ENCODE results near the gene PER1. TPM values are rescaled to one million over a fixed set of nuclear protein-coding genes. Genes with fewer than 3 reads are reported as not detected.
A peak's percentile ranks its signal among the peaks of the same experiment; 100 is the strongest.

The PER1 gene
- total and polyA plus RNA-seq, 4 donors: 93.5 to 238 (median 129) TPM

DNA sequence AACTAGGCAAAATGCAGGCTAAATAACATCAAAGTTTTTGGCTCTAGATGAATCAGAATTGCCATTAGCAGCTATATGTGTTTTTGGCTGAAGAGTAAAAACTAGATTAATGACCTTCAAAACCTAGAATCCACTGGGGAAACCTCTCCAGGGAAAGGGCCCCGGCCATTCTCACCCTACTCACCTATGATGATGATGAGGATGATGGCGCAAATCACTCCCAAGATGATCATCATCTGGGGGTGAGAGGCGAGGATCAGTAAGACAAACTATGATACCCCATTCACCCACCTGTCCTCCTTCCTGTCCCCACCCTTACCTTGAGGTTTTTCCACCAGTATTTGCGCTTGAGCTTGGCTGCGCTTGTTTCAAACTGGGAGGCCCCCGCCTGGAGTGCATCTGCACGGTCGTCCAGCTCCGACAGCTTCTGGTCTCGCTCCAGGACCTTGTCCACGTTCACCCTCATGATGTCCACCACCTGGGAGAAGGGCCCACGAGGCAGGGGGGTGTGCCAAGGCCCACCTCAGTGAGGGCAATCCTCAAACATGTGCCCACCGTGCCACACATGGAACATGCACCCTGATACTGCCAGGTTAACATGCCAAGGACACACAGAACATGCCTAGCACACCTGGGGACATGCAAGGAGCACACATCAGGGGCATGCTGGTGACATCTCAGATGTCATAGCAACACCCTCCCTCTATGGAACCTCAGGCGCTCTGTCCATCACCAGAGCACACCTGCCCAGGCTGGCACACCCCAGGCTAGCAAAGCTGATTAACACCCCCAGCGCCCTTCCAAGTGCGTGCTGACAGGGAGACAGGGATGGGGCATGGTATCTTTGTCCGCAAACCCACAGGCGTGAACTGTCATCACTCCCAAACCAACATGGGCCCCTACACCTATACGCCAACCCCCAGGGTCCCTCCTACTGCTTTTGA, 9.4 kb upstream of the PER1 start:
- DNase-seq (peak in 1 of 3 donors; percentile 36), ATAC-seq (ENCODE audit: insufficient read depth, low FRiP score) (no peak)
- peak overlapping the region; percentile 91 to 100 for H3K27ac ChIP-seq (ENCODE audit: low read depth in 1 of 2, low read length in 1 of 2)
- no peaks in the 10 kb centered on the region for H3K27me3 ChIP-seq (ENCODE audit: control insufficient read depth in 3 of 3, insufficient read depth in 3 of 3, low read length in 2 of 3)
- H3K4me1 ChIP-seq (ENCODE audit: control insufficient read depth in 5 of 5, insufficient read depth in 5 of 5, low read length in 5 of 5): peaks cover 10 to 43% (median 21%) of the 10 kb centered on the region in 5 donors
- H3K36me3 ChIP-seq (ENCODE audit: control insufficient read depth in 4 of 4, insufficient read depth in 4 of 4, low read length in 4 of 4): peaks cover 3 to 26% (median 14%) of the 10 kb centered on the region in 4 donors
- 57 to 76% methylated on average over 19 of the region's 19 CpGs for WGBS, 2 donors
- TF ChIP-seq, protein P1, sequence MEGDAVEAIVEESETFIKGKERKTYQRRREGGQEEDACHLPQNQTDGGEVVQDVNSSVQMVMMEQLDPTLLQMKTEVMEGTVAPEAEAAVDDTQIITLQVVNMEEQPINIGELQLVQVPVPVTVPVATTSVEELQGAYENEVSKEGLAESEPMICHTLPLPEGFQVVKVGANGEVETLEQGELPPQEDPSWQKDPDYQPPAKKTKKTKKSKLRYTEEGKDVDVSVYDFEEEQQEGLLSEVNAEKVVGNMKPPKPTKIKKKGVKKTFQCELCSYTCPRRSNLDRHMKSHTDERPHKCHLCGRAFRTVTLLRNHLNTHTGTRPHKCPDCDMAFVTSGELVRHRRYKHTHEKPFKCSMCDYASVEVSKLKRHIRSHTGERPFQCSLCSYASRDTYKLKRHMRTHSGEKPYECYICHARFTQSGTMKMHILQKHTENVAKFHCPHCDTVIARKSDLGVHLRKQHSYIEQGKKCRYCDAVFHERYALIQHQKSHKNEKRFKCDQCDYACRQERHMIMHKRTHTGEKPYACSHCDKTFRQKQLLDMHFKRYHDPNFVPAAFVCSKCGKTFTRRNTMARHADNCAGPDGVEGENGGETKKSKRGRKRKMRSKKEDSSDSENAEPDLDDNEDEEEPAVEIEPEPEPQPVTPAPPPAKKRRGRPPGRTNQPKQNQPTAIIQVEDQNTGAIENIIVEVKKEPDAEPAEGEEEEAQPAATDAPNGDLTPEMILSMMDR (IDR thresholded peaks at IDR 0.05; ENCODE audit: control extremely low read depth, extremely low read depth): no peak
- no peaks in the 10 kb centered on the region for H3K9me3 ChIP-seq (ENCODE audit: control insufficient read depth in 4 of 4, insufficient read depth in 3 of 4, low read length in 3 of 4)
- peak overlapping the region; percentile 84 to 91 for H3K9ac ChIP-seq (ENCODE audit: insufficient read depth in 1 of 2, low read length in 2 of 2)
- peak overlapping the region; percentile 99 for H3K4me3 ChIP-seq

DNA sequence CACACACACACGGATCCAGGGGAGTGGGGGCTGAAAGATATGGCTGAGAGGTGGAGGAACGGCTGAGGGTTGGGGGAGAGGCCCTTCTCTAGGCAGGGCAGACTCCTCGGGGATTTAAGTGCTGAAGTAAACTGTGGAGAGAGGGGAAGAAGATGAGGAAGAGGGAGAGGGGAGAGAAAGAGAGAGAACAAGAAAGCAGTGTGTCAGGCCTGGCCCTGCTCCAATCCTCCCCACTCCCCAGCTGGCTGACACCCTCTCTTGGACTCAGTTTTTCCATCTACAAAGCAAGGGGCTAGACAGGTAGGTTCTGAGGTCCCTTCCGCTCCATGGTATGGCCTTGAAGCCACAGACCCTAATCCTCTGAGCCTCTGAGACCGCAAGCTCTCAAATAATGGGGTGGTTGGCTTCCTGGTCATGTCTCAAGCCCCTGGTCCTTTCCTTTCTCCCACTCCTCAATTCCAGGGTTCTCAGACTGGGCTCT, 8.6 kb upstream of the PER1 start:
- H3K4me1 ChIP-seq (ENCODE audit: control insufficient read depth in 5 of 5, insufficient read depth in 5 of 5, low read length in 5 of 5): peaks cover 10 to 46% (median 22%) of the 10 kb centered on the region in 5 donors
- no peak overlapping the region for H3K9ac ChIP-seq (ENCODE audit: insufficient read depth in 1 of 2, low read length in 2 of 2)
- TF ChIP-seq, protein P1 (IDR thresholded peaks at IDR 0.05; ENCODE audit: control extremely low read depth, extremely low read depth): no peak
- no peaks in the 10 kb centered on the region for H3K27me3 ChIP-seq (ENCODE audit: control insufficient read depth in 3 of 3, insufficient read depth in 3 of 3, low read length in 2 of 3)
- WGBS, 2 donors: 56 to 60% methylated on average over 5 of the region's 5 CpGs
- DNase-seq (no peak), ATAC-seq (ENCODE audit: insufficient read depth, low FRiP score) (no peak)
- no peak overlapping the region for H3K4me3 ChIP-seq
- peaks cover 3 to 26% (median 14%) of the 10 kb centered on the region in 4 donors for H3K36me3 ChIP-seq (ENCODE audit: control insufficient read depth in 4 of 4, insufficient read depth in 4 of 4, low read length in 4 of 4)
- no peaks in the 10 kb centered on the region for H3K9me3 ChIP-seq (ENCODE audit: control insufficient read depth in 4 of 4, insufficient read depth in 3 of 4, low read length in 3 of 4)
- peak overlapping the region; percentile 6 to 30 for H3K27ac ChIP-seq (ENCODE audit: low read depth in 1 of 2, low read length in 1 of 2)

DNA sequence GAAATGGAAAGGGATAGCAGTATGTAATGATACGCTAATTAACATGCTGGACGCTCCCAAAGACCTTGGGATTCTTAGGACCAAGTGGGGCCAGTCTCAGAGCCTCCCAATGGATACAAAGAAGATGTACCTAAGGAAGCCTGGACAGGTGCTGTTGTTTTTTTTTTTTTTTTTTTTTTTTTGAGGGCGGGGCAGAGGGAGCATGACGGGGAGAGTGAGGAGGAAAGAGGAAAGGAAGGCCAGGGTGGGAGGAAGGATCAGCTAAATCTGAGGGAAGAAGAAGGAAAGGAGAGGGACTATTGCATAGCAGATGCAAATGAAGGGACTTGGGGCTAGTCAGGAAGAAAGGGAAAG, 8.0 kb upstream of the PER1 start:
- no peak overlapping the region for H3K9ac ChIP-seq (ENCODE audit: insufficient read depth in 1 of 2, low read length in 2 of 2)
- no peak for DNase-seq
- no peaks in the 10 kb centered on the region for H3K27me3 ChIP-seq (ENCODE audit: control insufficient read depth in 3 of 3, insufficient read depth in 3 of 3, low read length in 2 of 3)
- H3K27ac ChIP-seq (ENCODE audit: low read depth in 1 of 2, low read length in 1 of 2): no peak overlapping the region
- no peaks in the 10 kb centered on the region for H3K9me3 ChIP-seq (ENCODE audit: control insufficient read depth in 4 of 4, insufficient read depth in 3 of 4, low read length in 3 of 4)
- H3K4me1 ChIP-seq (ENCODE audit: control insufficient read depth in 5 of 5, insufficient read depth in 5 of 5, low read length in 5 of 5): peaks cover 10 to 52% (median 28%) of the 10 kb centered on the region in 5 donors
- peaks cover 3 to 26% (median 14%) of the 10 kb centered on the region in 4 donors for H3K36me3 ChIP-seq (ENCODE audit: control insufficient read depth in 4 of 4, insufficient read depth in 4 of 4, low read length in 4 of 4)
- TF ChIP-seq, protein P1 (IDR thresholded peaks at IDR 0.05; ENCODE audit: control extremely low read depth, extremely low read depth): no peak
- no peak overlapping the region for H3K4me3 ChIP-seq
- WGBS, 2 donors: 64 to 68% methylated on average over 3 to 4 of the region's 4 CpGs
- no peak for ATAC-seq (ENCODE audit: insufficient read depth, low FRiP score)

Measured in lung (tissue), 12 donors.